GM18499 (cell line): ENCODE data around the gene ALG12.

ENCODE experiments used
- ATAC-seq: cut with Tn5 transposase; IDR thresholded peaks from one replicate; pipeline ENCODE4 v1.9.1; 2021; ENCODE audit warnings: moderate number of reproducible peaks; ENCODE audit not compliant: insufficient read depth, unreplicated experiment

Gene ALG12

GRCh38 chr22:49872347-49872746, 45.9 kb downstream of the ALG12 start:
- no peak for ATAC-seq

- ATAC-seq = no peak
Measured at GRCh38 chr22:49871482-49871881, 46.8 kb downstream of the ALG12 start.

GRCh38 chr22:49869845-49870712, 48.2 kb downstream of the ALG12 start:
- ATAC-seq = no peak

DNA sequence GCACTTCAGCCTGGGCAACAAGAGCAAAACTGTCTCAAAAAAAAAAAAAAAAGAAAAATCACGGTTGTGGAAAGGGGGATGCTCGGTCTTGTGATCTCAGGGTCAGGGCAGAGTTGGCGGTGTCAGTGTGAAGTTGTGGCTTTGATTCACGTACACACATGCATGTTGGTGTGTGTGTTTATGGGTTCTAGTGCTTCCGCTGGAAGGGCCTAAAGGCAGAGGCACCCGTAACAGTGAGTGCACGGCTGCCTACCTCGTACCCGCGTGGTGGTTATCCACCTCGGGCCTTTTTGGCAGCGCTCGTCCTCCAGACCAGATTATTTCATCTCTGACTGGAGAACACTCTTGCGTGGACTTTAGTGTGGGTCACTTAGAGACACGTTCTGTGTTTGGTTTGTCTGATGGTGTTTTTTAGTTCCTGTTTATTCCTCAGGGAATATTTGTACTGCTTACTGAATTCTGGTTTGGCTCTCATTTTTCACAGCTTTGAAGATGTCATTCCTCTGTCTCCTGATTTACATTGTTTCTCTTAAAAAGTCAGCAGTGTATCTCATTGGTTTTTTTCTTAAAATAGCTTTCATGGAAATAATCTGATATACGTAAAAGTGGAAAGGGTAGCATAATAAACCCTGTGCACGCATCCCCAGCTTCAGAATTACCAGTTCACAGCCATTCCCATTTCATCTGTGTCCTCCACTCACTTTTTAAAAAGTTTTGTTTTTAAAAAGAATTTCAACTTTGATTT, 49.0 kb downstream of the ALG12 start:
- no peak for ATAC-seq

DNA sequence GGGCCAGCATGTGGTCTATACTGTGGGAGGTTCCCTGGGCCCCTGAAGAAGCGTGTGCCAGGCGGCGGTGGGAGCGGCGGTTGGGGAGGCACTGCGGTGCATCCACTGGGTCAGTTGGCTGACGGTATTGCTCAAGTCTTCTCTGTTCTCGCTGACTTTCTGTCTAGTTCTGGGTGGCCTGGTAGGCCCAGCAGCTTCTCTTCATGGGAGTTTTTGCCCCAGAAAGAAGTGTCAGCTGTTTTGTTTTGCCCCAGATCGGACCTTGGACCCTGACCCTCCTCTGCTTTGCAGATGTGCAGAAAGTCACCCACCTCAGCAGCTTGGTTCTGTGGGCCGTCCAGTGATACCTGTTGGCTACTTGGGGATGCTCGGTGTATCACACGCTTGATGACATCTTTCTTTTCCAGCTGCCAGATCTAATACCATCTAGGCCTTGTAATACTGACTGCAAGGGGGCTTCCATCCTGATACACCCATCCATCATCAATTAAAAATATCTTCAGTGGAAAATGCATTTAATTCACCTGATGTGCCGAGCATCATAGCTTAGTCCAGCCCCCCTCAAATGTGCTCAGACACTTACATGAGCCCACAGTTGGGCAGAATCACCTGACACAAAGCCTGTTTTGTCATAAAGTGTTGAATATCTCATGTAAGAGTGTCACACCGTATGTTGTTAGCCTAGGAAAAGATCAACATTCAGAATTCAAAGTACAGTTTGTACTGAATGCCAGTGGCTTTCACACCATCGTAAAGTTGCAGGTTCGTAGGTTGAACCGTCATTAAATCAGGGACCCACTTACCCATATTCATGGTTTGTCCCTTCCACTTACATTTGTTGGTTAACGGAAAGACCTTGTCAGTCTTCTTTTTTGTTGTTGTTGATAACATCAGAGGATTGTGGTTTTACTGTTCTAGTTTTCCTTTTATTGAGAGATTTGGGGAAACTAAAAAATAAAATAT, 50.7 kb downstream of the ALG12 start:
- ATAC-seq = no peak

DNA sequence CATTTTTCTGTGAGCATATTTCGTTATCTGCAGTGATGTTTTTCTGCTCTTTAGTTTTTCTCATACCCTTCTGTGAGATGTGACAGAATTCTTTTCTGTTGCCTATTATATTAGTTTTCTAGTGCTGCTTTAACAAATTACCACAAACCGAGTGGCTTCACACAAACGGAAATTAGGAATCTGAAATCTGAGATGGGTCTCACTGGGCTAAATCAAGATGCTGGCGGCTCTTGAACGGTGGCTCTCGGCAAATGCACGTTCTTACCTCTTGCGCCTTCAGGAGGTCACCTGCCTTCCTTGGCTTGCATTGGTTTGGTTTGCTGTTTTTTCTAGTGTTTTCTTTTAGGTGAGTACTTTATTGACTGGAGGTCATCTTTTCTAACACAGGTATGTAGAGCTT, 51.6 kb downstream of the ALG12 start:
- no peak for ATAC-seq

GRCh38 chr22:49866134-49866533, 52.1 kb downstream of the ALG12 start:
- no peak for ATAC-seq

GRCh38 chr22:49865156-49865555, 53.1 kb downstream of the ALG12 start:
- ATAC-seq = no peak

DNA sequence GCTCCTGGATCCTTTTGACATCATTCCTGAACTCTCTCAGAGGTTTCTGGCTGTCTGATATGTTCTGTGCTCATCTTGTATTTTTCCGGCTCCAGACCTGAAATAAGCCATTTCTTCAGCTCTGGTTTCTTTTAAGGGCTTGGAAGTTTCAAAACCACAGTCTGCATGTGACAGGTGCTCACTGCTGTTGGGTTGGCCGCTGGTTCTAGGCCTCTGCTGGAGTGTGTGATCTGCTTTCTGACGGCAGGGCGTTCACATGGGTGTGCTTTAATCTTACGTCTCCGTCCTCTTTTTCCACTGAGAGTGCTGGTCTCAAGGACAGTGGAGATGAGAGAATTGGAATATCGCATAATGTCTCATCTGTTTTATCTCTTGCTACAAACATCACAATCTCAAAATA, 54.3 kb downstream of the ALG12 start:
- no peak for ATAC-seq

DNA sequence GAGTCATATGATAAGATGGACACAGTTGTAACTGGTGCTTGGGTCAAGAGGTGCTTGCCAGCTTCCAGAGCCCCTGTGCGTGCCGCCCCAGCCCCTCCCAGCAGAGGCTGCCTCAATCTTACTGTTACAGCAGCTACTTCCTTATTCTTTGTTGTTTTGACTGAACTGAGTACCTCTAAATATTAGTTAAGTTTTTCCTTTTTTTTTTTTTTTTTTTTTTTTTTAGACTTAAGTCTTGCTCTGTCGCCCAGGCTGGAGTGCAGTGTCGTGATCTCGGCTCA, 55.8 kb downstream of the ALG12 start:
- ATAC-seq = no peak

DNA sequence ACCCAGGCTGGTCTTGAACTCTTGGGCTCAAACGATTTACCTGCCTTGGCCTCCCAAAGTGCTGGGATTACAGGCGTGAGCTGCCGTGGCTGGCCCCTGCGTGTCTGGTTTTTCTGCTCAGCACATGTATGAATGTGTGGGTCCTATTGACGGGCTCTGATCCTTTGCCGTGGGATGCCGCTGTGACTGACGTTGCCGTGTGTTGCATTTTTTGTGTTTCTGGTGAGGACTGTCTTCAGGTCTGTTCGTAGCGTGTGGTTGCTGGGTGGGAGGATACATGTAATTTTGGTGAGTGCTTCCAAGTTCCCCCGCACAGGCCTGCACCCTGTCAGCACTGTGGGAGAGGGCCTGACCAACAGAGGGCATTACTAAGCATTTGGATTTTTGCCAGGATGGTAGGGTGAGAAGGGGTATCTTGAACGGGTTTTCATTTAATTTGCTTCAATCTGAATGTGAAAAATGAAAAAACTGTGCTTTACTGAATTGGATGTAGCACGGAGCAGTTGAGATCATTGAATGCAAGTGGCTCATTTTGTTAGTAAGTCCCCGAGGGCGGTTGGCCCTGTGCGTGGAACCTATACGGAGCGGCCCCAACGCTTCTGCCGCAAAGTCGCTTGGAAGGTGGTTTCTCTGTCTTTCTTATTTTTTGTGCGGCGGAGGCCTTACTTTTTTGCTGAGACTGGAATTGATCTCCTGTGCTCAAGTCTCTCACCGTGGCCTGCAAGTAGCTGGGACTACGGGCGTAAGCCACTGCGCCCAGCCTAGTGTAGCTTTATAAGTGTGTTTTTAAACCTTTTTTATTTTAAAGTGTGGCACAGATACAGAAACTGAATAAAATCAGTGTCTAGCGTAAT, 56.4 kb downstream of the ALG12 start:
- no peak for ATAC-seq

GRCh38 chr22:49858827-49859226, 59.4 kb downstream of the ALG12 start:
- no peak for ATAC-seq

GRCh38 chr22:49856766-49857618, 61.2 kb downstream of the ALG12 start:
- ATAC-seq = no peak

DNA sequence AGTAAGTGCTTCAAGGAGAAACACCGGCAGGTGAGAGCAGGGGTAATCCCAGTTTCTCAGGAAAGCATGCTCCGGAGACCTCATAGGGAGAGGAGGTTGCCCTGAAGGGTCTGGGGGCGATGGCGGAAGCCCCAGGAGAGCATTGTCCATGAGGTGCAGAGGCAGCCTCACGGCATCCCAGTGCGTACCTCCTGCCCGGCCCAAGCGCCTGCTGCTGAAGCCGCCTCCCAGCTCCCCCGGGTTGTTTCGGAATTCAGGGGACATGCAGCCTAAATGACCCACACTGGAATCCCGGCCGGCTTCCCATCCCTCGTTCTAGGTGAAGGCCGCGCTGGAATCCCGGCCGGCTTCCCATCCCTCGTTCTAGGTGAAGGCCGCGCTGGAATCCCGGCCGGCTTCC, 61.9 kb downstream of the ALG12 start:
- no peak for ATAC-seq

- ATAC-seq = no peak
Measured at GRCh38 chr22:49855251-49855911, 62.9 kb downstream of the ALG12 start.

DNA sequence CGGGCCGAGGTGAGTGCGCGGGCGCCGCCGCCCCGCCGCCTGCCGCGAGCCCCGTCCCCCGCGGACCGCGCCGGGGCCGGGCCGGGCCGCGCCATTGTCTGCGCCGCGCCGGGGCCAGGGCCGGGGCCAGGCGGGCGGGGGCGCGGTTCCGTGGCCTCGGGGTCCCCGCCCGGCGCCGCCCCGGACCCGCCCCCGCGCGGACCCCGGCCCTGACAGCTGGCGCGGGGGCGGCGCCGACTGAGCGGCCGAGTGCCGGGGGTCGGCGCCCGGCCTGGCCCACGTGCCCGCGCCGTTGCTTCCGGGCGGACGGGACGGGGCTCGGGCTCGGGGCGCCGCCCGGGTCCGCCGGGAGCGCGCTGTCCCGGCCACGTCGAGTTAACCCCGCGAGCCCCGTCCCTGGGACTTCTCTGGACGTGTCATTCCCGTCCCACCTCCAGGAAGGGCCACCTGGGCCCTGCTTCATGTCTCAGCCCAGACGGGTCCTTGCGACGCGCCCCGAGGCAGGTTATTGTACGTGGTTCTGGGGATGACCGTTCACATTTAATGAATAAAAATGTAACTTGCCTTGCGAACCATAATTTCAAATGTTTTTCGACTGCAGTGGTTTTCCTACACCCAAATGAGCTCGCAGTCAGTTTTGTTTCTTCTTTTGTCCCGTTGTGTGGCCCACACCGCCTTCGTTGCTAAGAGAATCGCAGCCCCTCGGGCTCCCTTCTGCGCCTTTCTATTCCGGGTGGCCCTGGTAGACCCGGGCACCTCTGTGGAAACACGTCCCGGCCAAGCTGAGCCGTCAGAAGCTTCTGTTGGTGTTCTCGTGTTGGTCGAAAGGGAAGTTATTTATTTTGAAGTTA, 64.0 kb downstream of the ALG12 start:
- ATAC-seq = peak; percentile 10
